ENCODE measurements around the gene SHB. TPM values are rescaled to one million over a fixed set of nuclear protein-coding genes. Genes with fewer than 3 reads are reported as not detected.

Gene SHB
- total and polyA plus RNA-seq, 2 of the 8 experiments (the other 6 are each of a cell fraction or from before 2014, with no cell fraction given) = 4.1 to 12.6 TPM

- TF ChIP-seq KDM4A (IDR thresholded peaks at IDR 0.05; ENCODE audit: low read depth, low read length, severe bottlenecking) (no peak), SAP30 (IDR thresholded peaks at IDR 0.05; ENCODE audit: insufficient read depth, insufficient replicate concordance, low read length) (no peak), PHF8 (conservative IDR thresholded peaks at IDR 0.05; ENCODE audit: low read depth, low read length) (no peak), EZH2 (IDR thresholded peaks at IDR 0.05; ENCODE audit: low read depth, low read length, severe bottlenecking) (no peak), BACH1 (IDR thresholded peaks at IDR 0.05; ENCODE audit: low read length) (no peak), RXRA (IDR thresholded peaks at IDR 0.05; ENCODE audit: insufficient read depth, low read depth, low read length) (no peak)
Measured at GRCh38 chr9:38003230-38003629, 65.8 kb downstream of the SHB start (continued).
